Loucy (cell line): ENCODE results near the gene ASIC2.

ENCODE experiments used
- H2AFZ ChIP-seq: fragments of 200-600 bp; sonication (generic); 2 replicates; pipeline ENCODE4 v1.6.0; 2016; ENCODE audit warnings: antibody characterized with exemption, mild to moderate bottlenecking, low read length, moderate library complexity
- H3F3A ChIP-seq: fragments of 200-600 bp; 2 replicates; pipeline ENCODE4 v1.6.0; 2016; ENCODE audit warnings: antibody characterized with exemption, low read depth, mild to moderate bottlenecking
- H3K27me3 ChIP-seq: fragments of 200-600 bp; sonication (generic); 2 replicates; pipeline ENCODE4 v1.6.1; 2014; ENCODE audit warnings: low read length, mild to moderate bottlenecking; ENCODE audit not compliant: insufficient read depth, poor library complexity, severe bottlenecking
- H3K36me3 ChIP-seq: fragments of 200-600 bp; sonication (generic); 2 replicates; pipeline ENCODE4 v1.6.1; 2016; ENCODE audit warnings: low read length; ENCODE audit not compliant: insufficient read depth
- H3K4me1 ChIP-seq: fragments of 200-600 bp; sonication (generic); 2 replicates; pipeline ENCODE4 v1.5.1; 2014; ENCODE audit warnings: low read length, mild to moderate bottlenecking; ENCODE audit not compliant: insufficient read depth, poor library complexity, severe bottlenecking
- H3K4me2 ChIP-seq: fragments of 200-600 bp; sonication (generic); 2 replicates; pipeline ENCODE4 v1.6.0; 2014; ENCODE audit warnings: antibody characterized with exemption, low read length, low read depth, mild to moderate bottlenecking; ENCODE audit not compliant: poor library complexity, severe bottlenecking
- H3K4me3 ChIP-seq: fragments of 200-600 bp; sonication (generic); 2 replicates; pipeline ENCODE4 v1.5.1; 2014; ENCODE audit warnings: low read length, mild to moderate bottlenecking, mixed read lengths; ENCODE audit not compliant: poor library complexity, severe bottlenecking
- H3K79me2 ChIP-seq: fragments of 200-600 bp; sonication (generic); 2 replicates; pipeline ENCODE4 v1.6.1; 2014; ENCODE audit warnings: low read length; ENCODE audit not compliant: insufficient read depth
- H3K9ac ChIP-seq: fragments of 200-600 bp; sonication (generic); 2 replicates; pipeline ENCODE4 v1.6.0; 2014; ENCODE audit warnings: mild to moderate bottlenecking, low read depth, low read length, moderate library complexity; ENCODE audit not compliant: poor library complexity, severe bottlenecking
- H3K9me2 ChIP-seq: fragments of 200-600 bp; sonication (generic); replicated peaks from 2 replicates; pipeline ENCODE4 v1.6.1; 2016; ENCODE audit warnings: low read depth, low read length, mixed read lengths
- H3K9me3 ChIP-seq: fragments of 200-600 bp; sonication (generic); 2 replicates; pipeline ENCODE4 v1.6.1; 2014; ENCODE audit warnings: mild to moderate bottlenecking, antibody characterized with exemption, low read length, low read depth; ENCODE audit not compliant: insufficient read depth
- H4K20me1 ChIP-seq: fragments of 200-600 bp; sonication (generic); 2 replicates; pipeline ENCODE4 v1.6.0; 2014; ENCODE audit warnings: antibody characterized with exemption, low read length, mild to moderate bottlenecking; ENCODE audit not compliant: insufficient read depth, poor library complexity, severe bottlenecking
- EZH2phosphoT487 ChIP-seq: fragments of 200-600 bp; IDR thresholded peaks from 2 replicates; pipeline ENCODE4 v1.6.1; 2018; ENCODE audit warnings: antibody characterized with exemption, mild to moderate bottlenecking, moderate library complexity, borderline replicate concordance
- TF ChIP-seq, protein P1 (sequence below): fragments of 200-600 bp; sonication (generic); conservative IDR thresholded peaks from 2 replicates; pipeline ENCODE4 v1.5.1; 2014; ENCODE audit warnings: mild to moderate bottlenecking, antibody characterized with exemption, low read length

The ASIC2 gene

DNA sequence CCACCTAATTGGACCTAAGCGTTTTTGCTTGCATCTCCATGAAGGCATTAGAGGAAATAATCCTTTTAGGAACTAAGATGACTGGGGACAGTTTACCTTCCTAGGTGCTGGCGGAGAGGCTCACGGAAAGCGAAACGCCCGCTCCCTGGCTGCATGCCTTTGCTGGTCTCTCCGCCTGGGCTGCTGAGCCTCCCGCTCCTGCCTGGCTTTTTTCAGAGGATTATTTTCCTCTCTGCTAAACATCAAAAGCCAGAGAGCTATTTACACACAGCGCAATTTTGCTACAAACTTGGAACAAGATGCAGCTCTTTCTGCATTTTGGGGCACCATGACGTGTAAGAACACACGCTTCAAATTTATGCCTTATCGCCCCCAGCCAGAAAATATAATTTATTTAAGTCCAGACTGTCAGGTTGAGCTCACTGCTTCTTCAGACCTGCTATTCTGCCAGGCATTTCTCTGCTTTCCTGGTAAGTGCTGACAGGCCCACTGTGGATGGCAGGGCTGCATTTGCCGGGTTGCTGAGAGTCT lies 177.0 kb downstream of the ASIC2 start:
- Histone ChIP-seq H3K4me2 (no peak overlapping the region), H3K36me3 (no peaks in the 10 kb centered on the region), H3K9me2 (no peaks in the 10 kb centered on the region), H3K9ac (no peak overlapping the region), H3K79me2 (no peaks in the 10 kb centered on the region), H2AFZ (no peak overlapping the region), H3K27me3 (no peaks in the 10 kb centered on the region), H3K9me3 (no peaks in the 10 kb centered on the region; the same call in 1 of the 2 replicates), H3K4me1 (no peaks in the 10 kb centered on the region), H3F3A (no peaks in the 10 kb centered on the region), H4K20me1 (no peaks in the 10 kb centered on the region), H3K4me3 (no peak overlapping the region)
- TF ChIP-seq EZH2phosphoT487 = no peak
- TF ChIP-seq, protein P1, sequence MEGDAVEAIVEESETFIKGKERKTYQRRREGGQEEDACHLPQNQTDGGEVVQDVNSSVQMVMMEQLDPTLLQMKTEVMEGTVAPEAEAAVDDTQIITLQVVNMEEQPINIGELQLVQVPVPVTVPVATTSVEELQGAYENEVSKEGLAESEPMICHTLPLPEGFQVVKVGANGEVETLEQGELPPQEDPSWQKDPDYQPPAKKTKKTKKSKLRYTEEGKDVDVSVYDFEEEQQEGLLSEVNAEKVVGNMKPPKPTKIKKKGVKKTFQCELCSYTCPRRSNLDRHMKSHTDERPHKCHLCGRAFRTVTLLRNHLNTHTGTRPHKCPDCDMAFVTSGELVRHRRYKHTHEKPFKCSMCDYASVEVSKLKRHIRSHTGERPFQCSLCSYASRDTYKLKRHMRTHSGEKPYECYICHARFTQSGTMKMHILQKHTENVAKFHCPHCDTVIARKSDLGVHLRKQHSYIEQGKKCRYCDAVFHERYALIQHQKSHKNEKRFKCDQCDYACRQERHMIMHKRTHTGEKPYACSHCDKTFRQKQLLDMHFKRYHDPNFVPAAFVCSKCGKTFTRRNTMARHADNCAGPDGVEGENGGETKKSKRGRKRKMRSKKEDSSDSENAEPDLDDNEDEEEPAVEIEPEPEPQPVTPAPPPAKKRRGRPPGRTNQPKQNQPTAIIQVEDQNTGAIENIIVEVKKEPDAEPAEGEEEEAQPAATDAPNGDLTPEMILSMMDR = no peak

DNA sequence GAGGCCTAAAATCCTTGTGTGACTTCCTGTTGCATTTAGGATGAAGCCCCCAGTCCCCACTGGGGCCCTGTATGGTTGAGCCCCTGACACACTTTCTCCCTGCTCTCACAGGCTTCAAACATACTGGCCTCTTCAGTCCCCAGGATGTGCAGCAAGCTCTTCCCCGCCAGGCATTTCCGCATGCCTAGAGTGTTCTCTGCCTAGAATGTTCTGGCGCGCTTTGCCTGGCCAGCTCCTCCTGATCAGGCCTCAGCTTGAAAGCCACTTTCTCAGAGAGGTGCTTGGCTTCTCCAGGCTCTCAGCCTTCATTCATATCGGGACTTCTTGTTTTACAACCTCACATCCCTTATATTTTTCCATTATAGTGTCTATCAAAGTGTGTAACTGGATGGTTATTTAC lies 177.7 kb downstream of the ASIC2 start:
- H3K79me2 ChIP-seq = no peaks in the 10 kb centered on the region
- H2AFZ ChIP-seq = no peak overlapping the region
- H3K4me3 ChIP-seq = no peak overlapping the region
- H3K36me3 ChIP-seq = no peaks in the 10 kb centered on the region
- no peaks in the 10 kb centered on the region for H3K27me3 ChIP-seq
- H3F3A ChIP-seq = no peaks in the 10 kb centered on the region
- H3K9ac ChIP-seq = no peak overlapping the region
- H3K9me3 ChIP-seq = no peaks in the 10 kb centered on the region; the same call in 1 of the 2 replicates
- H3K4me2 ChIP-seq = no peak overlapping the region
- no peak for TF ChIP-seq EZH2phosphoT487
- TF ChIP-seq, protein P1 = no peak
- H3K4me1 ChIP-seq = no peaks in the 10 kb centered on the region
- H3K9me2 ChIP-seq = no peaks in the 10 kb centered on the region
- no peaks in the 10 kb centered on the region for H4K20me1 ChIP-seq

DNA sequence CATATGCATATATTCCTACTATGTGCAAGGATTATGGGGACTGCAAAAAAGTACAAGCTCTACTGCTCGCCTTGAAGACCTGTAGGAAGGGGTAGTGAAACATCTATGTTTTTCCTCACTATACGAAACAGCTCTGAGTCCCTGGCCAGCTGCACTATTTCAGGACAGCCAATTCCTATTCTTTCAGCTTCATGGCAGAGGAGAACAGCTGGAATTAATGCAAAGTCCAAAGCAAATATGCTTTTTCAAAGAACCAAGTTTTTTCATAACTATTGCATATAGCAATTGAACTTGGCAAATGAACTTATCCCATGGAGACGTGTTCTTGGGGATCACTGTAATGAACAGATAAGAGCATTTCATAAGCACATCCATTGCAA lies 179.1 kb downstream of the ASIC2 start:
- Histone ChIP-seq H3K4me2 (no peak overlapping the region), H3K27me3 (no peaks in the 10 kb centered on the region), H3K9ac (no peak overlapping the region), H3K9me2 (no peaks in the 10 kb centered on the region), H3K4me1 (no peaks in the 10 kb centered on the region), H2AFZ (no peak overlapping the region), H3K4me3 (no peak overlapping the region), H3K9me3 (no peaks in the 10 kb centered on the region; the same call in 1 of the 2 replicates), H3K36me3 (no peaks in the 10 kb centered on the region), H3K79me2 (no peaks in the 10 kb centered on the region), H4K20me1 (no peaks in the 10 kb centered on the region), H3F3A (no peaks in the 10 kb centered on the region)
- TF ChIP-seq, protein P1 = no peak
- no peak for TF ChIP-seq EZH2phosphoT487
